Large intestine (tissue), 3 donors: ENCODE results near the gene ADGRB3. TPM values are rescaled to one million over a fixed set of nuclear protein-coding genes. Genes with fewer than 3 reads are reported as not detected.
"Not testable (repeated sequence)": the region's sequence is repeated elsewhere in the genome, so short reads cannot be mapped to it uniquely, and the experiment has no call there.

Experiments
- DNase-seq, 2 donors: peaks; one replicate each; pipeline versions ENCODE4 v3.0.0 to v3.0.0-alpha.2; 2013
- H3K27ac ChIP-seq: one replicate; pipeline ENCODE4 v1.5.1; 2013; ENCODE audit warnings: low read length
- H3K27me3 ChIP-seq: 2 replicates; pipeline ENCODE4 v1.6.1; 2013; ENCODE audit warnings: low read length; ENCODE audit not compliant: control insufficient read depth, insufficient read depth
- H3K36me3 ChIP-seq: 2 replicates; pipeline ENCODE4 v1.6.1; 2013; ENCODE audit warnings: low read length; ENCODE audit not compliant: control insufficient read depth, insufficient read depth
- H3K4me1 ChIP-seq: one replicate; pipeline ENCODE4 v1.6.1; 2013; ENCODE audit warnings: low read length; ENCODE audit not compliant: control insufficient read depth, insufficient read depth
- H3K4me3 ChIP-seq: one replicate; pipeline ENCODE4 v1.5.1; 2013; ENCODE audit warnings: low read length
- H3K9me3 ChIP-seq: one replicate; pipeline ENCODE4 v1.6.1; 2013; ENCODE audit warnings: mild to moderate bottlenecking, low read depth, low read length, moderate library complexity; ENCODE audit not compliant: control insufficient read depth
- WGBS: methylation state at CpG from one replicate; pipeline ENCODE4 v1.1.5; 2013; ENCODE audit warnings: low lambda C conversion rate; ENCODE audit not compliant: insufficient coverage; 5-methylcytosine and 5-hydroxymethylcytosine counted together
- polyA plus RNA-seq: library from polyadenylated mRNA; unstranded; fragments of 120-200 nt; gene quantifications from one replicate; pipeline ENCODE4 v1.2.1, GENCODE V29; 2013

The ADGRB3 gene
- polyA plus RNA-seq, 1 donor: 8.3 TPM

- Histone ChIP-seq H3K27me3 (no peaks in the 10 kb centered on the region), H3K36me3 (no peaks in the 10 kb centered on the region), H3K27ac (no peak overlapping the region), H3K4me1 (no peaks in the 10 kb centered on the region), H3K9me3 (no peaks in the 10 kb centered on the region), H3K4me3 (no peak overlapping the region)
- DNase-seq: no peak
Measured at GRCh38 chr6:68911811-68912210, 276.7 kb downstream of the ADGRB3 start.

- no CpG with 5 or more reads among the region's 9 CpGs for WGBS
- H3K27ac ChIP-seq, H3K4me1 ChIP-seq: not testable (repeated sequence)
Measured at GRCh38 chr6:68912805-68913204, 277.7 kb downstream of the ADGRB3 start.

GRCh38 chr6:68915586-68915985 lies 280.5 kb downstream of the ADGRB3 start:
- no peaks in the 10 kb centered on the region for H3K9me3 ChIP-seq
- WGBS: no CpG with 5 or more reads among the region's 2 CpGs

More at GRCh38 chr6:68912805-68913204, 277.7 kb downstream of the ADGRB3 start:
- H3K4me3 ChIP-seq, H3K9me3 ChIP-seq, H3K27me3 ChIP-seq, H3K36me3 ChIP-seq, DNase-seq: not testable (repeated sequence)

GRCh38 chr6:68919537-68919936 lies 284.5 kb downstream of the ADGRB3 start:
- Histone ChIP-seq H3K4me3 (no peak overlapping the region), H3K36me3 (no peaks in the 10 kb centered on the region), H3K4me1 (no peaks in the 10 kb centered on the region), H3K27ac (no peak overlapping the region), H3K9me3 (no peaks in the 10 kb centered on the region), H3K27me3 (no peaks in the 10 kb centered on the region)
- 90% methylated on average over 2 of the region's 3 CpGs for WGBS
- no peak for DNase-seq

More at GRCh38 chr6:68915586-68915985, 280.5 kb downstream of the ADGRB3 start:
- Histone ChIP-seq H3K27me3 (no peaks in the 10 kb centered on the region), H3K36me3 (no peaks in the 10 kb centered on the region), H3K27ac (no peak overlapping the region), H3K4me3 (no peak overlapping the region), H3K4me1 (no peaks in the 10 kb centered on the region)
- no peak for DNase-seq

GRCh38 chr6:68941345-68941744 lies 306.3 kb downstream of the ADGRB3 start:
- Histone ChIP-seq H3K9me3 (no peaks in the 10 kb centered on the region), H3K36me3 (no peaks in the 10 kb centered on the region), H3K4me3 (no peak overlapping the region), H3K4me1 (no peaks in the 10 kb centered on the region), H3K27ac (no peak overlapping the region), H3K27me3 (no peaks in the 10 kb centered on the region)
- no peak for DNase-seq
- WGBS: 100% methylated on average over 2 of the region's 2 CpGs

GRCh38 chr6:68947721-68948120 lies 312.6 kb downstream of the ADGRB3 start:
- WGBS: 36% methylated on average over 5 of the region's 5 CpGs
- Histone ChIP-seq H3K4me3 (no peak overlapping the region), H3K4me1 (peaks cover 4% of the 10 kb centered on the region), H3K27me3 (no peaks in the 10 kb centered on the region), H3K36me3 (no peaks in the 10 kb centered on the region), H3K9me3 (no peaks in the 10 kb centered on the region), H3K27ac (peak overlapping the region; percentile 47)
- DNase-seq: peak; percentile 30 to 71

- Histone ChIP-seq H3K27me3 (no peaks in the 10 kb centered on the region), H3K27ac (peak overlapping the region; percentile 42), H3K4me3 (no peak overlapping the region), H3K4me1 (peaks cover 4% of the 10 kb centered on the region), H3K9me3 (no peaks in the 10 kb centered on the region), H3K36me3 (no peaks in the 10 kb centered on the region)
- WGBS: 34% methylated on average over 5 of the region's 10 CpGs
- DNase-seq: peak; percentile 82 to 86
Measured at GRCh38 chr6:68951270-68951669, 316.2 kb downstream of the ADGRB3 start.

- no peak for DNase-seq
- H3K27ac ChIP-seq: no peak overlapping the region
- H3K9me3 ChIP-seq: no peaks in the 10 kb centered on the region
- H3K4me3 ChIP-seq: no peak overlapping the region
- no peaks in the 10 kb centered on the region for H3K27me3 ChIP-seq
- WGBS: 13% methylated on average over 1 of the region's 2 CpGs
- no peaks in the 10 kb centered on the region for H3K36me3 ChIP-seq
- H3K4me1 ChIP-seq: no peaks in the 10 kb centered on the region
Measured at GRCh38 chr6:68958327-68958726, 323.2 kb downstream of the ADGRB3 start.

GRCh38 chr6:68967549-68968300 lies 332.6 kb downstream of the ADGRB3 start:
- DNase-seq: peak; percentile 34 to 51
- no peaks in the 10 kb centered on the region for H3K27me3 ChIP-seq
- H3K4me3 ChIP-seq: no peak overlapping the region
- no peak overlapping the region for H3K27ac ChIP-seq
- no peaks in the 10 kb centered on the region for H3K36me3 ChIP-seq
- H3K9me3 ChIP-seq: no peaks in the 10 kb centered on the region
- 68% methylated on average over 3 of the region's 11 CpGs for WGBS
- H3K4me1 ChIP-seq: no peaks in the 10 kb centered on the region

- WGBS: 0% methylated on average over 2 of the region's 4 CpGs
- Histone ChIP-seq H3K4me3 (no peak overlapping the region), H3K27ac (no peak overlapping the region), H3K9me3 (no peaks in the 10 kb centered on the region), H3K4me1 (no peaks in the 10 kb centered on the region), H3K36me3 (no peaks in the 10 kb centered on the region), H3K27me3 (no peaks in the 10 kb centered on the region)
- DNase-seq: no peak
Measured at GRCh38 chr6:68968301-68968649, 333.2 kb downstream of the ADGRB3 start.

GRCh38 chr6:68973066-68973465 lies 338.0 kb downstream of the ADGRB3 start:
- H3K4me1 ChIP-seq: no peaks in the 10 kb centered on the region
- DNase-seq: no peak
- H3K4me3 ChIP-seq: no peak overlapping the region
- no peak overlapping the region for H3K27ac ChIP-seq
- H3K9me3 ChIP-seq: no peaks in the 10 kb centered on the region
- no peaks in the 10 kb centered on the region for H3K27me3 ChIP-seq
- no peaks in the 10 kb centered on the region for H3K36me3 ChIP-seq
